Caco-2 (cell line): ENCODE results near the gene C6orf132. TPM values are rescaled to one million over a fixed set of nuclear protein-coding genes. Genes with fewer than 3 reads are reported as not detected.
A peak's percentile ranks its signal among the peaks of the same experiment; 100 is the strongest.

Experiments used
- BruUV-seq: library from RNA; stranded (reverse); fragments of 400-500 nt; replicated peaks from 2 replicates; lab custom pipeline; 2021; lab: Mats Ljungman, UMichigan
- CTCF ChIA-PET: fragments of 300-600 bp; sonication (Branson Sonifier 250); formaldehyde crosslinking; loops from one replicate; lab custom pipeline; 2022; ENCODE audit warnings: antibody characterized with exemption; lab: Charles Lee
- POLR2A ChIA-PET: fragments of 300-600 bp; sonication (Branson Sonifier 250); formaldehyde crosslinking; loops from one replicate; lab custom pipeline; 2022; ENCODE audit warnings: antibody characterized with exemption; lab: Charles Lee
- DNase-seq, 2 experiments: peaks; one replicate each; pipeline versions ENCODE4 v3.0.0 to v3.0.0-alpha.2; 2020 to 2022
- H3K27me3 ChIP-seq: replicated peaks from 2 replicates; pipeline ENCODE4 v1.6.0; 2011; ENCODE audit warnings: low read length; ENCODE audit not compliant: control insufficient read depth, insufficient read depth
- H3K36me3 ChIP-seq: 2 replicates; pipeline ENCODE4 v1.5.1; 2011; ENCODE audit warnings: low read length; ENCODE audit not compliant: control insufficient read depth, insufficient read depth
- H3K4me1 ChIP-seq: fragments of 250-450 bp; sonication (Bioruptor Pico); 2 replicates; pipeline ENCODE4 v1.5.1; 2020; ENCODE audit warnings: mild to moderate bottlenecking
- H3K4me3 ChIP-seq: 2 replicates; pipeline ENCODE4 v1.5.1; 2011; ENCODE audit warnings: low read depth, mild to moderate bottlenecking, control low read depth, low read length
- H3K9me3 ChIP-seq: fragments of 250-450 bp; sonication (Bioruptor Pico); 2 replicates; pipeline ENCODE4 v1.5.1; 2020; ENCODE audit warnings: mild to moderate bottlenecking, moderate library complexity
- H3K27ac Mint-ChIP-seq: one replicate; pipeline ENCODE4 v1.8.0; 2022; ENCODE audit warnings: mixed read lengths; ENCODE audit not compliant: unreplicated experiment
- H3K27me3 Mint-ChIP-seq: one replicate; pipeline ENCODE4 v1.8.0; 2022; ENCODE audit warnings: mixed read lengths; ENCODE audit not compliant: insufficient read depth, unreplicated experiment
- H3K36me3 Mint-ChIP-seq: one replicate; pipeline ENCODE4 v1.8.0; 2022; ENCODE audit warnings: mild to moderate bottlenecking, mixed read lengths; ENCODE audit not compliant: insufficient read depth, unreplicated experiment
- H3K4me1 Mint-ChIP-seq: one replicate; pipeline ENCODE4 v1.8.0; 2022; ENCODE audit warnings: low read depth, mixed read lengths; ENCODE audit not compliant: unreplicated experiment
- H3K4me3 Mint-ChIP-seq: one replicate; pipeline ENCODE4 v1.8.0; 2022; ENCODE audit warnings: mild to moderate bottlenecking, moderate library complexity, mixed read lengths; ENCODE audit not compliant: unreplicated experiment
- H3K9me3 Mint-ChIP-seq: one replicate; pipeline ENCODE4 v1.8.0; 2022; ENCODE audit warnings: mixed read lengths; ENCODE audit not compliant: unreplicated experiment
- intact Hi-C: fragments of 100-400 bp; cut with micrococcal nuclease; formaldehyde crosslinking; loops from one replicate; pipeline ENCODE4 v1.10.0; 2022; ENCODE audit not compliant: unreplicated experiment
- total RNA-seq: library from RNA; stranded (reverse); gene quantifications from 2 replicates; pipeline ENCODE4 v1.2.3, GENCODE V29; 2022
- TF ChIP-seq, protein P1 (sequence below), 2 experiments: fragments of 200-600 bp in 1 of 2; IDR thresholded peaks; 1 replicate in 1 of 2; 2 replicates in 1 of 2; pipeline versions ENCODE4 v1.5.1 to v1.8.0; 2011 to 2022; ENCODE audit warnings: antibody characterized with exemption in 1 of 2, control low read depth in 1 of 2, inconsistent platforms in 1 of 2, low read depth in 1 of 2, low read length in 1 of 2, mild to moderate bottlenecking in 1 of 2, moderate library complexity in 1 of 2; ENCODE audit not compliant: insufficient read depth in 1 of 2, severe bottlenecking in 1 of 2, unreplicated experiment in 1 of 2

Gene C6orf132
- total RNA-seq, 1 experiment from 2014 or later = 56.2 TPM

DNA sequence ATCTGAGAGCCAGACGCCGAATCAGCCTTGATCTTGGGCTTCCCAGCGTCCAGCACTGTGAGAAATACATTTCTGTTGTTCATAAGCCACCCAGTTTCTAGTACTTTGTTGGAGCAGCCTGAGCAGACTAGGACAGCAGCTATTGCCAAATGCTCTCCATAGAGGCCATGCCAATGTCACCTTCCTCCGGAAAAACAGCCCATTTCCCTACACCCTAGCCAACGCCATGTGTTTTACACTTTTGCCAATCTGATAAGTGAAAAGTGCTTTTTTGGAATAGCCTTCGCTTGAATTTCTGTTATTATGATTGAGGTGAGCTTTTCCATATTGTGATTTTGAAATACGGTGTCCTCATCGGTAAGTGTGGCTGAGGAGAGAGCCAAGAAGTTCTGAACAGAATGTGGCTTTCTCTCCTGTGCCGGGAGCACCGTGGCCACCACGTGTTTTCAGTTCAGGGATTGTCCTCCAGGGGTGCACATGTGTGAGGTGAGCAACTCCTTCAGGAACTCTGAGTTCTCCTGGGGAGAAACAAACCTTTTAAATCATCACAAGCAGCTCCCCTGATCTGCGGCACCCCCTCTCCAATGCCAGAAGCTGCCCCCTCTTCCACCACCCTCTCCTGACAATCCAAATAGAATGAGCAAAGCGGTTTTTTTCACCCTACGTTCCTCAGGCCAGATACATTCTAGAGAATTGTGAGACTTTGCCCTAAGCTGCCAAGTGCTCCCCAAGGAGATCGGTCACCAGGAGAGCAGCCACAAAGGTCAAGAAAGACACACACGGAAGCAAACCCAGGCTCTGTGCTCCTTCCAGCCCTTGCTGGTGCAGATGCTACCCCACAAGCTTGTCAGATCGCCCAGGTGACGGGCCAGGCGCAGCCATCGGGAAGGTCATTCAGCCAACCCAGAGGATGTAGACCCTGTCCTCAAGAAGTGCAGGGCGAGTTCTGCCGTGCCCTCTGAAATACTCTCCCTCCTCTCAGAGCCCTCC lies 56.1 kb downstream of the C6orf132 start:
- Mint-ChIP-seq H3K4me3 (no peak overlapping the region), H3K27ac (no peak overlapping the region), H3K9me3 (no peaks in the 10 kb centered on the region), H3K27me3 (peaks cover 2% of the 10 kb centered on the region), H3K36me3 (peaks cover 3% of the 10 kb centered on the region), H3K4me1 (no peaks in the 10 kb centered on the region)
- no peaks in the 10 kb centered on the region for H3K27me3 ChIP-seq
- POLR2A ChIA-PET = no interaction called here
- TF ChIP-seq, protein P1, sequence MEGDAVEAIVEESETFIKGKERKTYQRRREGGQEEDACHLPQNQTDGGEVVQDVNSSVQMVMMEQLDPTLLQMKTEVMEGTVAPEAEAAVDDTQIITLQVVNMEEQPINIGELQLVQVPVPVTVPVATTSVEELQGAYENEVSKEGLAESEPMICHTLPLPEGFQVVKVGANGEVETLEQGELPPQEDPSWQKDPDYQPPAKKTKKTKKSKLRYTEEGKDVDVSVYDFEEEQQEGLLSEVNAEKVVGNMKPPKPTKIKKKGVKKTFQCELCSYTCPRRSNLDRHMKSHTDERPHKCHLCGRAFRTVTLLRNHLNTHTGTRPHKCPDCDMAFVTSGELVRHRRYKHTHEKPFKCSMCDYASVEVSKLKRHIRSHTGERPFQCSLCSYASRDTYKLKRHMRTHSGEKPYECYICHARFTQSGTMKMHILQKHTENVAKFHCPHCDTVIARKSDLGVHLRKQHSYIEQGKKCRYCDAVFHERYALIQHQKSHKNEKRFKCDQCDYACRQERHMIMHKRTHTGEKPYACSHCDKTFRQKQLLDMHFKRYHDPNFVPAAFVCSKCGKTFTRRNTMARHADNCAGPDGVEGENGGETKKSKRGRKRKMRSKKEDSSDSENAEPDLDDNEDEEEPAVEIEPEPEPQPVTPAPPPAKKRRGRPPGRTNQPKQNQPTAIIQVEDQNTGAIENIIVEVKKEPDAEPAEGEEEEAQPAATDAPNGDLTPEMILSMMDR (IDR thresholded peaks at IDR 0.05; ENCODE audit: insufficient read depth in 1 of 2, low read depth in 1 of 2, low read length in 1 of 2, severe bottlenecking in 1 of 2, unreplicated experiment in 1 of 2) = peak; percentile 25 to 39
- H3K36me3 ChIP-seq = no peaks in the 10 kb centered on the region
- intact Hi-C loops = no loop called here
- no peak overlapping the region for H3K4me3 ChIP-seq
- CTCF ChIA-PET = interaction anchor here (0.7 kb wide), 1 partner anchor 10 kb away, joined by 4 read pairs; no protein-coding TSS in a partner anchor
- no TSS peak for BruUV-seq
- H3K9me3 ChIP-seq = no peaks in the 10 kb centered on the region
- H3K4me1 ChIP-seq = peaks cover 12% of the 10 kb centered on the region
- no peak for DNase-seq

GRCh38 chr6:42084889-42085288 lies 57.5 kb downstream of the C6orf132 start:
- peaks cover 5% of the 10 kb centered on the region for H3K36me3 Mint-ChIP-seq
- TF ChIP-seq, protein P1 (IDR thresholded peaks at IDR 0.05; ENCODE audit: insufficient read depth in 1 of 2, low read depth in 1 of 2, low read length in 1 of 2, severe bottlenecking in 1 of 2, unreplicated experiment in 1 of 2) = no peak
- no peak overlapping the region for H3K4me3 ChIP-seq
- H3K9me3 Mint-ChIP-seq = no peaks in the 10 kb centered on the region
- H3K4me1 Mint-ChIP-seq = no peaks in the 10 kb centered on the region
- H3K27me3 Mint-ChIP-seq = no peaks in the 10 kb centered on the region
- H3K36me3 ChIP-seq = no peaks in the 10 kb centered on the region
- no peak overlapping the region for H3K4me3 Mint-ChIP-seq
- no peak overlapping the region for H3K27ac Mint-ChIP-seq
- no peaks in the 10 kb centered on the region for H3K27me3 ChIP-seq
- intact Hi-C loops = no loop called here
- H3K9me3 ChIP-seq = no peaks in the 10 kb centered on the region
- ChIA-PET POLR2A (interaction anchor here (0.6 kb wide), 1 partner anchor 31 kb away, joined by 11 read pairs; no protein-coding TSS in a partner anchor), CTCF (interaction anchor here (0.9 kb wide), 1 partner anchor 11 kb away, joined by 3 read pairs; no protein-coding TSS in a partner anchor)
- no peak for DNase-seq
- H3K4me1 ChIP-seq = peaks cover 12% of the 10 kb centered on the region
- BruUV-seq = no TSS peak

DNA sequence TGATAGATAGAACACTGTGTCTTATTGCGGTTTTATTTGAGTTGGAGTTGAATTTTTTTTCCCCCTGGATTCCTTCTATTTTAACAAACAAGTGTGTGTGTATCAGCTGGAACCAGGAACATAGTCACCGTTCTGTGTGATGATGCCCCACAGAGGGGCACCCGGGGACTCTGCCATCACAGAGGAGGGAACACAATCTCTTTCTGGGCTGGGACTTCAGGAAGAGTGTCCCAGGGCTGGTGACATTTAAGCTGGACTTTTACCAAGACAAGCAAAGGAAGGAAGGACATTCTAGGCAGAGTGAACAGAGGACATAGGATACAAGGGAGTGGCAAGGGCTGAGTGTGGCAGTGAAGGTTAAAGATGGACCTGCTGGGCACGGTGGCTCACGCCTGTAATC lies 58.9 kb downstream of the C6orf132 start:
- peaks cover 11% of the 10 kb centered on the region for H3K4me1 ChIP-seq
- intact Hi-C loops = no loop called here
- Mint-ChIP-seq H3K27me3 (no peaks in the 10 kb centered on the region), H3K4me3 (no peak overlapping the region), H3K4me1 (no peaks in the 10 kb centered on the region), H3K9me3 (no peaks in the 10 kb centered on the region), H3K27ac (no peak overlapping the region), H3K36me3 (peaks cover 12% of the 10 kb centered on the region)
- no peaks in the 10 kb centered on the region for H3K27me3 ChIP-seq
- ChIA-PET CTCF (no interaction called here), POLR2A (no interaction called here)
- DNase-seq = no peak
- TF ChIP-seq, protein P1 (IDR thresholded peaks at IDR 0.05; ENCODE audit: insufficient read depth in 1 of 2, low read depth in 1 of 2, low read length in 1 of 2, severe bottlenecking in 1 of 2, unreplicated experiment in 1 of 2) = no peak
- BruUV-seq = no TSS peak
- H3K4me3 ChIP-seq = no peak overlapping the region
- no peaks in the 10 kb centered on the region; the same call in 1 of the 2 replicates for H3K36me3 ChIP-seq
- no peaks in the 10 kb centered on the region for H3K9me3 ChIP-seq
